Brain pericyte (primary cell): ENCODE data around the gene HINFP.

ENCODE experiments used
- DNase-seq: peaks from one replicate; pipeline ENCODE4 v3.0.0-alpha.2; 2012; ENCODE audit warnings: low read depth, low spot score

Gene HINFP, protein sequence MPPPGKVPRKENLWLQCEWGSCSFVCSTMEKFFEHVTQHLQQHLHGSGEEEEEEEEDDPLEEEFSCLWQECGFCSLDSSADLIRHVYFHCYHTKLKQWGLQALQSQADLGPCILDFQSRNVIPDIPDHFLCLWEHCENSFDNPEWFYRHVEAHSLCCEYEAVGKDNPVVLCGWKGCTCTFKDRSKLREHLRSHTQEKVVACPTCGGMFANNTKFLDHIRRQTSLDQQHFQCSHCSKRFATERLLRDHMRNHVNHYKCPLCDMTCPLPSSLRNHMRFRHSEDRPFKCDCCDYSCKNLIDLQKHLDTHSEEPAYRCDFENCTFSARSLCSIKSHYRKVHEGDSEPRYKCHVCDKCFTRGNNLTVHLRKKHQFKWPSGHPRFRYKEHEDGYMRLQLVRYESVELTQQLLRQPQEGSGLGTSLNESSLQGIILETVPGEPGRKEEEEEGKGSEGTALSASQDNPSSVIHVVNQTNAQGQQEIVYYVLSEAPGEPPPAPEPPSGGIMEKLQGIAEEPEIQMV

GRCh38 chr11:119121008-119121810 is at the start of gene HINFP:
Gene HINFP, plus strand, starts transcription at chr11:119121580. Its CDS starts 5,365 bp downstream, at chr11:119126945.
- DNase-seq: peak; percentile 98

- no peak for DNase-seq
Measured at GRCh38 chr11:119077839-119078238, 43.5 kb upstream of the HINFP start.

DNA sequence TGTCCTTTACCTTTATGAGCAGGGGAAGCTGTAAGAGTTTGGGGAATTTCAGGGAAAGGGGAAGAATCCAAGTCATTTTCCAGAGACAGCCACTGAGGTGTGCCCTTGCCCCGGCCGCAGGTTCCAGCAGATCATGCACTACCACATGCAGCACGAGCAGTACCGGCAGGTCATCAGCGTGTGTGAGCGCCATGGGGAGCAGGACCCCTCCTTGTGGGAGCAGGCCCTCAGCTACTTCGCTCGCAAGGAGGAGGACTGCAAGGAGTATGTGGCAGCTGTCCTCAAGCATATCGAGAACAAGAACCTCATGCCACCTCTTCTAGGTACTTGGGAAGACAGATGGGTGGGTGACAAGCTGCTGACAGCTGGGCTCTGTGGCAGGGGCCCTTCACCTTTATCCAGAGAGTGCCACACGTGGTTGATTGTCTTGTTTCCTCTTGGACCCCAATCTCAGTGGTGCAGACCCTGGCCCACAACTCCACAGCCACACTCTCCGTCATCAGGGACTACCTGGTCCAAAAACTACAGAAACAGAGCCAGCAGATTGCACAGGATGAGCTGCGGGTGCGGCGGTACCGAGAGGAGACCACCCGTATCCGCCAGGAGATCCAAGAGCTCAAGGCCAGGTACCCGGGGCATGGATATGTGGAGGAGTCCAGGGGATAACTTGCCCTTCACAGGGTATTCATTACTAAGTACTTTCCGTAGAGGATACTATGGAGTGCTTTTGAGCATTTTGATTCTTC is 42.5 kb upstream of the HINFP start:
- DNase-seq: no peak

- DNase-seq: no peak
Measured at GRCh38 chr11:119081682-119082260, 39.6 kb upstream of the HINFP start.

GRCh38 chr11:119084663-119085436 is 36.5 kb upstream of the HINFP start, which contains the start of gene HMBS:
Gene HMBS, plus strand, starts transcription at chr11:119084881. Its CDS starts 153 bp downstream, at chr11:119085034.
- peak; percentile 77 for DNase-seq

GRCh38 chr11:119085437-119085847 is 35.9 kb upstream of the HINFP start:
- no peak for DNase-seq

- no peak for DNase-seq
Measured at GRCh38 chr11:119087123-119087522, 34.3 kb upstream of the HINFP start.

DNA sequence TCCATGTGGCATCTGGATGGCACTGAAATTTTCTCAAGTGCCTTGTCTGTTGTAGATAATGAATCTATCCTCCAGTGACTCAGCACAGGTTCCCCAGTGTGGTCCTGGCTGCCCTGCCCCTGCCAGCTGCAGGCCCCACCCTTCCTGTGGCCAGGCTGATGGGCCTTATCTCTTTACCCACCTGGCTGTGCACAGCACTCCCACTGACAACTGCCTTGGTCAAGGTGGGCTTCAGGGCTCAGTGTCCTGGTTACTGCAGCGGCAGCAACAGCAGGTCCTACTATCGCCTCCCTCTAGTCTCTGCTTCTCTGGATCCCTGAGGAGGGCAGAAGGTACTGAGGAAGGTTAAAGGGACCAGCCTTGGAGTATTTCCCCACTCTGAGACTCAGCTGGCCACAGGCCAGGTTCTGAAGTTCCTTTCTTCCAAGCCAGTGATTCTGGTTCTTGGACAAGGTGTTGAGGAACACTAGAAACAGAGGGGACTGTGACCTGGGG is 33.6 kb upstream of the HINFP start:
- DNase-seq: no peak

- no peak for DNase-seq
Measured at GRCh38 chr11:119088406-119088805, 33.0 kb upstream of the HINFP start.

GRCh38 chr11:119089319-119089718 is 32.1 kb upstream of the HINFP start:
- no peak for DNase-seq

DNA sequence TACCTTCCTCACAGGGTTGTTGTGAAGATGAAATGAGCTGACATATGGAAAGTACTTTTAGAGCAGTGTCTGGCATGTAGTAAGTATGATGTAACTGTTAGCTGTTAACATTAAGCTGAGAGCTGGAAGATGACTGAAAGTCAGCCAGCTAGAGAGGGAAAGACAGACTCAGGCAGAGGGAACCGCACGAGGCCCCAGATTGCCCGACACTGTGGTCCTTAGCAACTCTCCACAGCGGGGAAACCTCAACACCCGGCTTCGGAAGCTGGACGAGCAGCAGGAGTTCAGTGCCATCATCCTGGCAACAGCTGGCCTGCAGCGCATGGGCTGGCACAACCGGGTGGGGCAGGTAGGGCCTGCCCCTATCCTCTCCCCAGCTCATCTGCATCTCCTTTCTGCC is 30.2 kb upstream of the HINFP start:
- DNase-seq: no peak

DNA sequence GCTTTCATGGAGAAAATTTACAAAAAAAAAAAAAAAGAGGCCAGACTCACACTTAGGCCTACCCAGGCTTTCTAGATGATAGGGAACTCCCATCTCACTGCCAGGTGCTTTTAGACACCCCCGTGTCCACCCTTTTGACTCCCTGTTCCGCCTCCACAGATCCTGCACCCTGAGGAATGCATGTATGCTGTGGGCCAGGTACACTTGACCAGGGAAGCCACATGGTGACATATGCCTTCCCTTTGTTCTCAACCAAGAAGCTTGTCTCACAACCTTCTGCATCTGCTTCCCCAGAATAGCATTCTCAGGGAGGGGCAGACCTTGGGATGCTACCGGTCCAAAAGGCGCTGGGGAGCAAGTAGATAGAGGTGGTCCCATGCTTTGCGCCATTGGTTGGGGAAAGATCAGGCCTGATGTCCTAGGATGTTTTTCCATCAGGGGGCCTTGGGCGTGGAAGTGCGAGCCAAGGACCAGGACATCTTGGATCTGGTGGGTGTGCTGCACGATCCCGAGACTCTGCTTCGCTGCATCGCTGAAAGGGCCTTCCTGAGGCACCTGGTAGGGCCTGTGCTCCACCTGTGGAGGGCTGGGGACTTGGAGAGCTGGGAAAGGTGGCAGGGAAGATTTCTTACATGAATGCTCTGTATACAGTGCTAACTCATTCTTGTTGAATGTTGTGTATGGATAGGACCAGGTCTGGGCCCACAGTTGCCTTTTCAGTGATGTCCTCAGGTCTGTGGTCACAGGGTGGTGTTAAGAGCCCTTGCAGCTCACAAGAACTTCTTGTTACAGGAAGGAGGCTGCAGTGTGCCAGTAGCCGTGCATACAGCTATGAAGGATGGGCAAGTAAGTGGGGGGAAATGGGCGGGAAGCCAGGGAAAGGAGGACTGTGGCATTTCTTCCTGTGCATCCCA is 29.2 kb upstream of the HINFP start:
- no peak for DNase-seq

DNA sequence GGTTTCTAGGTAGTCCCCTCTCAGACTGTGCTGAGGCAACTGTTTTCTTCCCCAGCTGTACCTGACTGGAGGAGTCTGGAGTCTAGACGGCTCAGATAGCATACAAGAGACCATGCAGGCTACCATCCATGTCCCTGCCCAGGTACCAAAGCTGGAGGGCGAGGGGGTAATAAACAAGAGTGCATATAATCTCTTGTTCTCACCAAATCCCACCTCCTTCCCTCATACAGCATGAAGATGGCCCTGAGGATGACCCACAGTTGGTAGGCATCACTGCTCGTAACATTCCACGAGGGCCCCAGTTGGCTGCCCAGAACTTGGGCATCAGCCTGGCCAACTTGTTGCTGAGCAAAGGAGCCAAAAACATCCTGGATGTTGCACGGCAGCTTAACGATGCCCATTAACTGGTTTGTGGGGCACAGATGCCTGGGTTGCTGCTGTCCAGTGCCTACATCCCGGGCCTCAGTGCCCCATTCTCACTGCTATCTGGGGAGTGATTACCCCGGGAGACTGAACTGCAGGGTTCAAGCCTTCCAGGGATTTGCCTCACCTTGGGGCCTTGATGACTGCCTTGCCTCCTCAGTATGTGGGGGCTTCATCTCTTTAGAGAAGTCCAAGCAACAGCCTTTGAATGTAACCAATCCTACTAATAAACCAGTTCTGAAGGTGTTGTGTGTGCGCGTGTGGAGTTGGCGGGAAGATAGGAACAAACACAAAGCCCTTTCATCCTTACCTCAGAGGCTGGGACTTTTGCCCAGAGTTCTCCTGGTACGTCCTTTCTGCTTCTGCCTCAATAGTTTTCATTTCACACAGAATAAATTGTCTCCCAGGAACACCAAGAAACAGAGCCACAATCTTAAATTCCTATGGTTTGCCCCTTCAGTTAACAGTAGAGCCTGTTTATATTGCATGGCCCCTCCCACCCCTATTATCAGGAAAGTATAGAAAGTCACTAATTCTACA is 28.2 kb upstream of the HINFP start:
- no peak for DNase-seq

- DNase-seq: no peak
Measured at GRCh38 chr11:119093942-119094815, 27.2 kb upstream of the HINFP start.

GRCh38 chr11:119094816-119095065 is 26.6 kb upstream of the HINFP start:
- DNase-seq: no peak

DNA sequence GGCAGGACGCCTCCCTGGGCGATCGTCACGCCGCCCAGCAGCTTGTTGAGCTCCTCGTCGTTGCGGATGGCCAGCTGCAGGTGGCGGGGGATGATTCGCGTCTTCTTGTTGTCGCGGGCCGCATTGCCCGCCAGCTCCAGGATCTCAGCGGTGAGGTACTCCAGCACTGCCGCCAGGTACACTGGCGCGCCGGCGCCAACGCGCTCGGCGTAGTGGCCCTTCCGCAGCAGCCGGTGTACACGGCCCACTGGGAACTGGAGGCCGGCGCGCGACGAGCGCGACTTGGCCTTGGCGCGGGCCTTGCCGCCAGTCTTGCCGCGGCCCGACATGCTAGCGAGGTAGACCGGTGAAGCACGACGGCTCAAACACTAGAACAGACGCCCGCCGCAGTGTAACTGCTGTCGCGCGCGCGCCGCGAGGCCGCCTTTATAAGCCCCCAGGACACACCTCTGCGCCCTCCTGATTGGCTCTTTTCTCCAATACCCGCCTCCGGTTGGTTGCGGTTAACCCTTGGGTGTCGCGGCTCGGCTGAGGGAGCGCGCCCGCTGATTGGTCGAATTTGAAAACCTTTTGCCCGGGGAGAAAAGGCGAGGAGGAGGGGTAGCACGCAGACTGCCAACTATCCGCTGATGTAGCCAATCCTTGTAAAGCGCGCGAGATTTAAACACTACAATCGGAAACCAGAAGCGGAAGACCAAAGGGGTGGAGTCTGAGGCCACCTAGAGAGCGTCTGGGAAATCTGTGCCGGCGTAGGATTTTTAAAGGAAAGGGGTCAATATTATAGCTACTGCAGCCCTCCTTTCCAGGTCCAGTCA is 26.1 kb upstream of the HINFP start:
- DNase-seq: peak; percentile 98

DNA sequence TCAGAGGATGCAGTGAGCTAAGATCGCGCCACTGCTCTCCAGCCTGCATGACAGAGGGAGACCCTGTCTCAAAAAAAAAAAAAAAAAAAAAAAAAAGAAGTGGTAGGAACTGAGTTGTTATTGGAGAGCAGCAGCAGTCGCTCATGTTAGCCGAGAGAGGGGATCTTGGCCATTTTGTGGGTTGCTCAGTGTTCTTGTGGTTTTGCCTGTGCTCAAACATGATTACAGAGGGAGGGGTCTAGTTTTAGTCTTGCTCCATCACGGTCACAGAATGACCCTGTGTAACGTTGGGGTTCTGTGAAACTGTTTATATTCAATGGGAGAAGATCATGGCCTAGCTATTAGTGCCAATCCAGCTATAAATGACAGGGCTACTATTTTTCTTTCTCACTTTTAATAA is 21.7 kb upstream of the HINFP start:
- DNase-seq: no peak
